HL-60/S4 treated with phorbol 12-myristate 13-acetate at 8.2 ng/mL for 4 days and 3 days (cell line): ENCODE measurements around the gene ARHGAP6.
"Not testable (repeated sequence)": the region's sequence is repeated elsewhere in the genome, so short reads cannot be mapped to it uniquely, and the experiment has no call there.

Experiments used
- in situ Hi-C: fragments of 300-500 bp; cut with MboI; formaldehyde crosslinking; loops from 2 replicates; pipeline ENCODE4 v1.15.0; 2022; ENCODE audit warnings: low sequenced_read_pairs

Gene ARHGAP6

DNA sequence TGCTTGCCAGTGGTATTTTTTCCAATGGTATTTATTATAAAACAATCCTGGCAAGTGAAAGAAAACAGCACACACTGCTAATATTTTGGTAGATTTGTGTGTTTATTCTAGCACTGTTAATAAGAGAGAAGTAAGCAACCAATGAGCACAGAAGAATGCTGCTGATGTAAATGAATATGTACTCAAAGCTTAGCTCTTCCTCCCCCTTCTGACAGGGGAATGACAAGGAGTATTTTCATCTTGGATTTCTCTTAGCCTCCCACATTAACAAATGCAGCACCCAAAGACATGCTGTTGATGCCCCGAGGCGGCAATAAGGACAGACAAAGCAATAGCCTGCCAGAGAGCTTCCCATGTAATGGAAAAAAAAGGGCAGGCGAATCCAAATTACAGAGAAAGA, 18.6 kb downstream of the ARHGAP6 start:
- in situ Hi-C loops, result no loop called here

- in situ Hi-C loops, result no loop called here
These were observed 24.2 kb downstream of the ARHGAP6 start for GRCh38 chrX:11641349-11642065.

DNA sequence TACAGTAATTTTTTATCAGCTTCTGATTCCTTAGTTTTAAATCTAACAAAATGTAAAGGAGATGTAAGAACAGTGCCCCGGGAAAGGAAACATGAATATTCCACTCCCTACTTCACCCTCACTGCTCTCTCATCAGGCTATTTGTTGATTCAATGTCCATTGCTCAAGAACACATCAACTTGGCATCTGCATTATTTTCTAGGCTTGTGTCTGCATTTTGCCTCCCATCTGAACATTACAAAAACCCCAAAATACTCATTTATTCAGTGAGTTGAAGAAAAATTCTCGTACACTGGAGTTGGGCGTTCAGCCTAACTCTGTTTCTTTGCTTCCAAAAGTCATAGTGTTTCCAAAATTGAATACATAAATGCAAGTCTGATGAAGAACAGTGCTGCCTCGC, 25.6 kb downstream of the ARHGAP6 start:
- in situ Hi-C loops, result no loop called here

DNA sequence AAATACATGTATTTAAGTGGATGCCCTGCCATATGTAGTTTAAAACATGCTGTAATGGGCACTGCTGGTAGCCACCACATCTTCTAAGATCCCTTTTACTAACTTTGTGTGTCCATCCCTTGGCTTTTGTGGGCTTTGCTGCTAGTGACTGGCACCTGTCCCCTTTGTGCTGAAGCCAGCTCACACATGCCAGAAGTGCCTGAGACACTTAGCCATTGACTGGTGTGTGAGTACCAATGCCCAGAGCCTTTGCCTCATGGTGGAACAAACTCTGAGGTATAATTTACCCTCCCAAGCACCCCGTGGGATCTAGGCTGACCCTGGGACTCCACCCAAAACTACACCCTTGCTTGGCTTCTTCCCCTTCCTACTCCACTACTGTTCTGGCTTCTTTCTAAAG, 33.0 kb downstream of the ARHGAP6 start:
- in situ Hi-C loops, result no loop called here

DNA sequence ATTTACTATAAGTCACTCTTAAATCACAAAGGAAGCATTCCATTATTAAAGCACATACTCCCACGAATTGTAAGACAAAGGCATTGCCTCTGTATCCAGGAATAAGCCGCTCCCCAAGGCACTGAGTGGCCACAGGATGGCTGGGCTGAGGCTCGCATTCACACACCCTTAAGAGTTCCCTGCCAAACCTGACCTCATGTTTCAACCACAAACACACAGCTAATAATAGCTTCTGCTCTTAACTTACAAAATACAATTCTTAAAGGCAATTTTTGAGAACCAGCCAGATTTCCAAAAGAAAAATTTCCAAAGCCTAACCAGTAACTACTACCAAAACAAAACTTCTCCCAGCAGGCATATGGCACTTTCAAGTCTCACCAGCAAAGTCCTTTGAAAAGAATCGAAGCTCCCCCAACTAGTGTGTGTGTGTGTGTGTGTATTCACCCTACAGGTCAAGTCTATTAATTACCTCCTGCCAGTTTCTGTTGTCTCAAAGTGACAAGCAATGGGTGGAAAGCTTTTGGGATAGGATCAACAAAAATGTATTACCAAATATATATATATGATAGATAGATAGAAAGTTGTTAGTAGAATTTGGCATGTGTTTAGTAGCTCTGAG, 36.0 kb downstream of the ARHGAP6 start:
- in situ Hi-C loops, result no loop called here

- in situ Hi-C loops, result no loop called here
These were observed 37.3 kb downstream of the ARHGAP6 start for GRCh38 chrX:11628399-11628798.

DNA sequence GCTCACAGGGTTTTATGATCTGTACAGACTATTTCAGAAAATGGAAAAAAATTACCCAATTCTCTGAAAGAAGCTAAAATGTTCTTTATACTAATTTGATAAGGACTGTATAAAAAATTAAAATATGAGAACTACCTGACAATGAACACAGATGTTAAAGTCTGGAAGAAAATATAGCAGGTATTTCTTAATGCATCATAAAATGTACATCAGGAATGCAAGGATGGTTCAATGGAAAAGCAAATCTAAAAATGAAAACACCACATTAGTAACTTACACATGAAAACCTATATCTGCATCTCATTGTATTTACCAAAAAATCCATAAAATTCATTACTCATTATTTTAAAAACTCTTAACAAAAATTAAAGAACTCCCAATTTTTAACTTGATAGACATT, 39.4 kb downstream of the ARHGAP6 start:
- in situ Hi-C loops, result no loop called here

DNA sequence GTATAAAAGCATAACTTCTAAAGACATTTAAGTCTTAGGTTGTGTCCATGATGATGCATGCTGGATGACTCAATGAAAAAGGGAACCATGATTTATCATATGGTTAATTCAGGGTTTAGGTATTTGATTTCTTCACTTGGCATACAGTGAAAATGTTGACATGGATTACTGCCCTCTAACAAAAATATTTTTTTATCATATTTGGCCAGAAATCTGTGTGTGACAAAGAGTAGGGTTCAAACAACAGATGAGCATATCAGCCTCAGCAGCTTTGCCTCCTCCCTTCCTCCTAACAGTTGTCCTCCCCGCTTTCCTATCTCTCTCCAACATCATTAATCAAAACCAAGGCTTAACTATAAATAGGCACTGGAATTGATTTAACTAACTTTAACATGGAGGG, 46.3 kb downstream of the ARHGAP6 start:
- in situ Hi-C loops, result no loop called here

- in situ Hi-C loops, result not testable (repeated sequence)
These were observed 51.5 kb downstream of the ARHGAP6 start for GRCh38 chrX:11614253-11614652.

- in situ Hi-C loops, result no loop called here
These were observed 53.8 kb downstream of the ARHGAP6 start for GRCh38 chrX:11611965-11612364.

- in situ Hi-C loops, result no loop called here
These were observed 54.6 kb downstream of the ARHGAP6 start for GRCh38 chrX:11611161-11611560.

DNA sequence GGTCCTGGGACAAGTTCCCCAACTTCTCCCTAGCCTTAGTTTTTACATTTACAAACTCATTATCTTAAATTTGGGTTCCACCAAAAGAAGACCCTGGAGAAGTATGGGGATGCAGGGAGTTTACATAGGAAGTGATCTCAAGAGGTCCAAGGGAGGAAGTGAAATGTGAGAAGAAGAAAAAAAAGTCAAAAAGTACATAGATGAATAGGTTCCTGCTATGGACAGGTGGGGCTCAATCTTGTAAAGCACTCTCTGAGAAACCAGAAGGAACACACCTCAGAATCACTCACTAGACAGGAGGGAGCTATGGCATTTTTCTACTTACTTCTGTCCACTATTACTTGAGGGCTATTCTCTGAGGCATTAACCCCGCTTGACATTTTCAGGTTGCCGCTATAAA, 56.6 kb downstream of the ARHGAP6 start:
- in situ Hi-C loops, result no loop called here

GRCh38 chrX:11606408-11606807, 59.3 kb downstream of the ARHGAP6 start:
- in situ Hi-C loops, result no loop called here

DNA sequence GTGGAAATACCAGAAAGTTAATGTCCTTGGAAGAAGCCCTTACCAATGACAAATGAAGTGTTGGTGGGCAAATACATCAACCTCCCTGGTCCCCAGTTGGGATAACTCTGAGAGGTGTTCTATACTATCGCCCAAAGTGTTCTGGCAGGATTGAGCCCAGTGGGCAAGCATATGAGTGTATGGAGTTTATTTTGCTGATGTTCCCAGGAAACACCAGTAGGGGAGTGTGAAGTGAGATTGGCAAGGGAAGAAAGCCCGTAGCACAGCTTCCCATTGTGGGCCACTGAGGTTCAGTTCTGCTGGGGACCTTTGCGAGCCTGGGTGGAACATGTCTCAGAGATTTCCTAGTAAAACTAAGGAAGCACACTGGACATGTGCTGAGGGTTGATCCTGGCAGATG, 65.1 kb downstream of the ARHGAP6 start:
- in situ Hi-C loops, result no loop called here

DNA sequence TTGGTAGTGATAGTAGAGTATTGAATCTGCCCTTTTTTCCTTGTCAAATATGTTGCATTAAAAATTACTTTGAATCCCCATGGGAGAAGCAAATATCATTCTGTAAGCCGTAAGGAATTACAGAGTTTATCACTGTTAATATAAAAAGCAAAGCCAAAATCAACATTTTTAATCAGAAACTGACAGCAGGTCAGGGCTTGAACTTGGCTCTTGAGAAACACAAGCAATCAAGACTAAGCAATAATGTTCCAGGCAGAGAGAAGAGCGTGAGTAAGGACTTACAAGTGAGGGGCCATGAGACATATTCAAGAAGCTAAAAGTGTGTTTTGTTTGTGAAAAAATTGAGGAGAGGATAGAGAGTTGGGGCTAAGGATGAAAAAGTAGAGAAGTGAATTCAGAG, 68.2 kb downstream of the ARHGAP6 start:
- in situ Hi-C loops, result no loop called here

- in situ Hi-C loops, result no loop called here
These were observed 73.9 kb downstream of the ARHGAP6 start for GRCh38 chrX:11591723-11592346.

DNA sequence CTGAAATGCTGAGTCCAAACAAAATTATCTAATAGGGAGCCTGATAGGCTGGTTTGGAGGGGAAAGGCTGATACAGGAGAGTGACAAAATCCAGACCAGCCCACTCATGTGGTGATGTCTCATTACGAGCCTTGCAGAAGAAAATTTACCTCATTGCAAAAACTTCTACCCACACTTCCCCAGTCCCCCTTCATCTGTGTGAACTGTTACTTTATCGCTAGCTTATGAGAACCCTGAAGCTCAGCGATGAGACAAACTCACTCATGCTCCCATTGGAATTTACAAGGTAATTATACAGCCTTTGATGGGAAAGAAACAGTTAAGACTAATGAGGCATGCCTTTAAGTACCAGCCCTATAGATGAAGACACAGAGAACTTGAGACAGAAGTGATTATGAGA, 76.1 kb downstream of the ARHGAP6 start:
- in situ Hi-C loops, result no loop called here

DNA sequence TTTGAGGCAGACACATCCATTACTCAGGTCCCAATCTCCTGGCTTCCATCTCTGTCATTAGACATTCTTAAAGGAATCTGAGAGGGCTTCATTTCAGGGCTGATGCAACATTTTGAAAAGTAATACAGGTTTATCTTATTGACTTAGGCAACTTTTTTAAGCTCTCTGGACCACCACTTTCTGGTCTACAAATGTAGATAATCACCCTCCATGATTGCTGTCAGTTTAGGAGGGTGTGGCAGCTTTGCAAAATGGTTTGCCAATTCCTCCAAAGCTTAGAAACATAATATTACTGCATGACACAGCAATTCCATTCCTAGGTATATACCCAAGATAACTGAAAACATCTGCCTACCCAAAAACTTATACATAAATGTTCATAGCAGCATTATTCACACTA, 77.6 kb downstream of the ARHGAP6 start:
- in situ Hi-C loops, result no loop called here

DNA sequence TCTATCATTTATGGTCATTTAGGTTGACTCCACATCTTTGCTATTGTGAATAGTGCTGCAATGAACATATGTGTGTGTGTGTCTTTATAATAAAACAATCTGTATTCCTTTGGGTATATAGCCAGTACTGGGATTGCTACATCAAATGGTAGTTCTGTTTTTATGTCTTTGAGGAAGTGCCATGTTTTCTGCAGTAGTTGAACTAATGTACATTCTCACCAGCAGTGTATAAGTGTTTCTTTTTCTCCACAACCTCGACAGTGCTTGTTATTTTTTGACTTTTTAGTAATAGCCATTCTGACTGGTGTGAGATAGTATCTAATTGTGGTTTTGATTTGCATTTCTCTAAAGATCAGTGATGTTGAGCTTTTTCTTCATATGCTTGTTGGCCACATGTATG, 80.5 kb downstream of the ARHGAP6 start:
- in situ Hi-C loops, result no loop called here

DNA sequence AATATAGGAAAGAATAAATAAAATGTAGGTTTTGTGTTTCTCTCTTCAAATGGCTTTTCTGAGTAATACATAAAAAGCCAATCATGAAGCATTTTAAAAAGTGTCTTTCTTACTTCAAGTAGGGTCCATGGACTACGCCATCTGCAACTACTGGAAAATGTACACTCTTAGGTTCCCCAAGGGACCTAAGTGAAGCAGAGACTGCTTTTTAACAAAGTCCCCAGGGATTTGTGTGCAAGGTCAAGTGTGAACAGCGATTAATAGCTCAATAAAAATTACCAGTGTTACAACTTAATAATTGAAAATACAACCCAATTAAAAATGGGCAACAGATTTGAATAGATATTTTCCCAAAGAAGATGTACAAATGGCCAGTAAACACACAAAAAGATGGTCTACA, 84.9 kb downstream of the ARHGAP6 start:
- in situ Hi-C loops, result no loop called here

- in situ Hi-C loops, result no loop called here
These were observed 85.8 kb downstream of the ARHGAP6 start for GRCh38 chrX:11579636-11580600.
